KMS-11 (cell line): ENCODE measurements around the gene PRKCE.

Source experiments
- H2AFZ ChIP-seq: fragments of 200-600 bp; sonication (generic); 2 replicates; pipeline ENCODE4 v1.6.1; 2016; ENCODE audit warnings: antibody characterized with exemption, mixed run types, low read depth
- H3K27ac ChIP-seq: fragments of 200-600 bp; sonication (generic); 2 replicates; pipeline ENCODE4 v1.6.1; 2016; ENCODE audit warnings: mild to moderate bottlenecking, mixed run types
- H3K27me3 ChIP-seq: fragments of 200-600 bp; sonication (generic); 2 replicates; pipeline ENCODE4 v1.6.1; 2017; ENCODE audit warnings: mild to moderate bottlenecking, low read depth, mixed run types, moderate library complexity; ENCODE audit not compliant: insufficient read depth
- H3K36me3 ChIP-seq: fragments of 200-600 bp; sonication (generic); 2 replicates; pipeline ENCODE4 v1.6.1; 2017; ENCODE audit warnings: mild to moderate bottlenecking, mixed run types; ENCODE audit not compliant: insufficient read depth
- H3K4me1 ChIP-seq: fragments of 200-600 bp; sonication (generic); 2 replicates; pipeline ENCODE4 v1.6.1; 2016; ENCODE audit warnings: mild to moderate bottlenecking, low read depth, mixed run types; ENCODE audit not compliant: poor library complexity, severe bottlenecking
- H3K4me2 ChIP-seq: fragments of 200-600 bp; sonication (generic); 2 replicates; pipeline ENCODE4 v1.7.0; 2016; ENCODE audit warnings: mild to moderate bottlenecking, mixed run types
- H3K4me3 ChIP-seq: fragments of 200-600 bp; sonication (generic); IDR thresholded peaks from 2 replicates; pipeline ENCODE4 v1.6.1; 2017; ENCODE audit warnings: low read depth, low read length, mixed read lengths; ENCODE audit not compliant: insufficient read depth
- H3K79me2 ChIP-seq: fragments of 200-600 bp; sonication (generic); 2 replicates; pipeline ENCODE4 v1.6.1; 2016; ENCODE audit warnings: low read depth, mixed run types; ENCODE audit not compliant: insufficient read depth
- H3K9ac ChIP-seq: fragments of 200-600 bp; sonication (generic); 2 replicates; pipeline ENCODE4 v1.6.1; 2016; ENCODE audit warnings: mild to moderate bottlenecking, mixed run types
- H4K20me1 ChIP-seq: fragments of 200-600 bp; sonication (generic); 2 replicates; pipeline ENCODE4 v1.6.1; 2016; ENCODE audit warnings: mild to moderate bottlenecking, mixed run types; ENCODE audit not compliant: insufficient read depth
- TF ChIP-seq, protein P1 (sequence below): fragments of 200-600 bp; sonication (generic); conservative IDR thresholded peaks from 2 replicates; pipeline ENCODE4 v1.6.1; 2017; ENCODE audit warnings: low read depth, mild to moderate bottlenecking, antibody characterized with exemption, low read length, moderate library complexity, mixed read lengths

PRKCE gene

DNA sequence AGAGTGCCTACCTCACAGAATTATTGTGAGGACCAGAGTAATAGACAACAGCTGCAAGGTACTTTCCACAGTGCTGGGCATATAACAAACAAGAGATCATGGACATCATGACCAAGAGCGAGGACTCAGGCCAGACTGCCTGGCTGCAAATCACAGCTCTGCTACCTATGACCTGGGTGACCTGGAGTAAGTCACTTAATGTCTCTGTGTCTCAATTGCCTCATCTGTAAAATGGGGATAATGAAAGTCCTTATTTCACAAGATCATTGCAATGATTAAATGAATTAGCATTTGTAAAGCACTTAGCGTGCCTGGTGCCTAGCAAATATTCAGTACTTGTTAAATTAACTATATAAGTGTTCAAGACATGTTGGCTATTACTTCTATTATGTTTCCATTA, 59.7 kb downstream of the PRKCE start:
- H3K9ac ChIP-seq: no peak overlapping the region
- no peak overlapping the region for H3K4me3 ChIP-seq
- no peaks in the 10 kb centered on the region for H3K27me3 ChIP-seq
- H3K27ac ChIP-seq: no peak overlapping the region
- H4K20me1 ChIP-seq: no peaks in the 10 kb centered on the region
- H2AFZ ChIP-seq: no peak overlapping the region
- no peaks in the 10 kb centered on the region for H3K36me3 ChIP-seq
- peaks cover 10% of the 10 kb centered on the region for H3K4me1 ChIP-seq
- H3K79me2 ChIP-seq: no peaks in the 10 kb centered on the region
- TF ChIP-seq, protein P1, sequence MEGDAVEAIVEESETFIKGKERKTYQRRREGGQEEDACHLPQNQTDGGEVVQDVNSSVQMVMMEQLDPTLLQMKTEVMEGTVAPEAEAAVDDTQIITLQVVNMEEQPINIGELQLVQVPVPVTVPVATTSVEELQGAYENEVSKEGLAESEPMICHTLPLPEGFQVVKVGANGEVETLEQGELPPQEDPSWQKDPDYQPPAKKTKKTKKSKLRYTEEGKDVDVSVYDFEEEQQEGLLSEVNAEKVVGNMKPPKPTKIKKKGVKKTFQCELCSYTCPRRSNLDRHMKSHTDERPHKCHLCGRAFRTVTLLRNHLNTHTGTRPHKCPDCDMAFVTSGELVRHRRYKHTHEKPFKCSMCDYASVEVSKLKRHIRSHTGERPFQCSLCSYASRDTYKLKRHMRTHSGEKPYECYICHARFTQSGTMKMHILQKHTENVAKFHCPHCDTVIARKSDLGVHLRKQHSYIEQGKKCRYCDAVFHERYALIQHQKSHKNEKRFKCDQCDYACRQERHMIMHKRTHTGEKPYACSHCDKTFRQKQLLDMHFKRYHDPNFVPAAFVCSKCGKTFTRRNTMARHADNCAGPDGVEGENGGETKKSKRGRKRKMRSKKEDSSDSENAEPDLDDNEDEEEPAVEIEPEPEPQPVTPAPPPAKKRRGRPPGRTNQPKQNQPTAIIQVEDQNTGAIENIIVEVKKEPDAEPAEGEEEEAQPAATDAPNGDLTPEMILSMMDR: no peak
- no peak overlapping the region for H3K4me2 ChIP-seq

DNA sequence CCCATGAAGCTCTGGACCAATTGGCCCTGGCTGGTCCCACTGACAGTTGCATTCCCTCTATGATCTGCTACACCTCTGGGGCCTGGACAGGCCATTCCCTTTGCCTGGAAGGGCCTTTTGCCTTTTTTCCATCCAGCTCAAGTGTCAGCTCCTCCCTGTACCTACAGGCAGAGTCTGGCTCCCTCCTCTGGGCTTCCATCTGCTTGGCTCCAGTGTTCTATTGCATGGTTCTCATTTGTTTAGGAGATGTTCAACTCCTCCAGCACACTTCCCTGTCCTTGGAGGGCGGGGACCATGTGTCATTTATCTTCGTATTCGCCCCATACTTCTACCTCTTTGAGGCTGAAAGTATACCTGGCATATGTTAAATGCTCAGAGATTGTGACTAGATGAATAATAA, 61.1 kb downstream of the PRKCE start:
- Histone ChIP-seq H4K20me1 (no peaks in the 10 kb centered on the region), H3K27me3 (no peaks in the 10 kb centered on the region), H3K36me3 (no peaks in the 10 kb centered on the region), H3K4me1 (peaks cover 10% of the 10 kb centered on the region), H3K4me2 (no peak overlapping the region), H3K27ac (no peak overlapping the region), H3K4me3 (no peak overlapping the region), H2AFZ (no peak overlapping the region), H3K9ac (no peak overlapping the region), H3K79me2 (no peaks in the 10 kb centered on the region)
- TF ChIP-seq, protein P1: no peak

GRCh38 chr2:45713136-45713535, 61.7 kb downstream of the PRKCE start:
- Histone ChIP-seq H3K4me2 (no peak overlapping the region), H3K79me2 (no peaks in the 10 kb centered on the region), H3K36me3 (no peaks in the 10 kb centered on the region), H4K20me1 (no peaks in the 10 kb centered on the region), H2AFZ (no peak overlapping the region), H3K27ac (no peak overlapping the region), H3K4me3 (no peak overlapping the region), H3K4me1 (peaks cover 10% of the 10 kb centered on the region), H3K9ac (no peak overlapping the region), H3K27me3 (no peaks in the 10 kb centered on the region)
- TF ChIP-seq, protein P1: no peak

DNA sequence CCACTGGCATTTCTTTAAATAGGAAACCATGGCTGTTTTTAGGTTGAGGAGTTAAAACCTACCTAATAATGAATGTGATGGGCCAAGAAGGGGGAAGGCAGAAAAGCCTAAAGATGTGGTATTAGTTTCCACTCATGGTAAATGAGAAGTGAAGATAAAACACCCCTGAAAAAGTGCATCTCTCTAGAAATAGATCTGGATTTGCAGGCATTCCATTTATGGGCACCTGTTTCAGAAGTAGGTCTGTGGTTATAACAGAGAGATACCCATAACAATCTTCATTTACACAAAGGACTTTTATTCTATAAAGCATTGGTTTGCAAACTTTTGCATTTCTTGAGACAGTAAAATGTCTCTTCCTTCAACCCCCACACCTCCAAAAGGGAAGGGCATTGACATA, 62.1 kb downstream of the PRKCE start:
- no peak overlapping the region for H3K9ac ChIP-seq
- no peaks in the 10 kb centered on the region for H3K79me2 ChIP-seq
- no peak overlapping the region for H3K4me3 ChIP-seq
- H3K4me2 ChIP-seq: no peak overlapping the region
- H3K36me3 ChIP-seq: no peaks in the 10 kb centered on the region
- H3K27ac ChIP-seq: no peak overlapping the region
- H3K4me1 ChIP-seq: peaks cover 10% of the 10 kb centered on the region
- TF ChIP-seq, protein P1: no peak
- no peaks in the 10 kb centered on the region for H3K27me3 ChIP-seq
- no peak overlapping the region for H2AFZ ChIP-seq
- H4K20me1 ChIP-seq: no peaks in the 10 kb centered on the region
